OCI-LY3 (cell line): ENCODE results near the gene MRPL57.

Experiments
- H2AFZ ChIP-seq: fragments of 200-600, 300-600 bp; shearing (Covaris generic); 2 replicates; pipeline ENCODE4 v1.6.0; 2014; ENCODE audit warnings: antibody characterized with exemption, low read depth, low read length
- H3K27ac ChIP-seq: fragments of 200-600, 300-600 bp; sonication (generic); 2 replicates; pipeline ENCODE4 v1.5.1; 2014; ENCODE audit warnings: mild to moderate bottlenecking, low read length, moderate library complexity, mixed read lengths
- H3K27me3 ChIP-seq: fragments of 200-600, 300-600 bp; sonication (generic); 2 replicates; pipeline ENCODE4 v1.6.1; 2014; ENCODE audit warnings: low read depth, low read length, mixed read lengths
- H3K36me3 ChIP-seq: fragments of 200-600, 300-600 bp; sonication (generic); replicated peaks from 2 replicates; pipeline ENCODE3; 2014; ENCODE audit warnings: low read depth, low read length, mixed read lengths
- H3K4me1 ChIP-seq: fragments of 300-600, 200-600 bp; sonication (generic); 2 replicates; pipeline ENCODE4 v1.6.1; 2014; ENCODE audit warnings: low read length, mixed read lengths
- H3K4me2 ChIP-seq: fragments of 200-600, 300-600 bp; sonication (generic); 2 replicates; pipeline ENCODE4 v1.6.1; 2014; ENCODE audit warnings: low read length, mixed read lengths
- H3K4me3 ChIP-seq: fragments of 300-600, 200-600 bp; sonication (generic); 2 replicates; pipeline ENCODE4 v1.5.1; 2014; ENCODE audit warnings: antibody characterized with exemption, mild to moderate bottlenecking, low read length, moderate library complexity
- H3K79me2 ChIP-seq: fragments of 300-600, 200-600 bp; shearing (Covaris generic); 2 replicates; pipeline ENCODE4 v1.6.1; 2014; ENCODE audit warnings: mild to moderate bottlenecking, low read length, mixed read lengths
- H3K9ac ChIP-seq: fragments of 300-600, 200-600 bp; shearing (Covaris generic); 2 replicates; pipeline ENCODE4 v1.6.0; 2014; ENCODE audit warnings: mild to moderate bottlenecking, low read length, moderate library complexity
- H3K9me3 ChIP-seq: fragments of 200-600, 300-600 bp; shearing (Covaris generic); 2 replicates; pipeline ENCODE4 v1.6.1; 2014; ENCODE audit warnings: low read length, mixed read lengths; ENCODE audit not compliant: insufficient read depth
- H4K20me1 ChIP-seq: fragments of 200-600, 300-600 bp; sonication (generic); 2 replicates; pipeline ENCODE4 v1.6.1; 2016; ENCODE audit warnings: low read length, mixed read lengths; ENCODE audit not compliant: insufficient read depth
- EZH2phosphoT487 ChIP-seq: fragments of 200-600 bp; shearing (Covaris generic); IDR thresholded peaks from 2 replicates; pipeline ENCODE4 v1.6.1; 2018; ENCODE audit warnings: antibody characterized with exemption, mixed run types, low read depth
- TF ChIP-seq, protein P1 (sequence below): fragments of 200-600, 300-600 bp; sonication (generic); IDR thresholded peaks from 2 replicates; pipeline ENCODE4 v1.5.1; 2014; ENCODE audit warnings: antibody characterized with exemption, low read length, low read depth

MRPL57 gene

DNA sequence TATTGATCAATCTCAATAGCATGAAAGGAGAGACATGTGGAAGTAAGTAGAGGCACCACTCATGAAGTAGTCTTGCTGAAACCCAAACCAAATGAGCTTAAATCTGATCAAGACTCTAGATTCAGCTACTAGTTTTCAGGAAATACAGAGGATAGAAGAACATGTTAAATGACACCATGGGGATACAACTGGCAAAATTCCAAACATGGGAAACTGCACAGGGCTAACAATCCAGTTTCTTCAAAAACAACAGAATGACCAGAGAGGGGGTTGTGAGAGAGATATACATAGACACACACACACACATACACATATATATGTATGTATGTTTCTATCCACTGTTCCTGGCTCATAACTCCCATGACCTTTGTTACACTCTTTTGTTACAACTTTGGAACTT, 44.8 kb downstream of the MRPL57 start:
- Histone ChIP-seq H3K9ac (no peak overlapping the region), H4K20me1 (no peaks in the 10 kb centered on the region), H3K9me3 (0 out of 2 replicates have a peak, but pooled peaks cover 5% of the 10 kb centered on the region), H3K27me3 (peaks cover 3% of the 10 kb centered on the region; the same call in 1 of the 2 replicates), H3K79me2 (no peaks in the 10 kb centered on the region), H3K4me1 (no peaks in the 10 kb centered on the region), H3K27ac (no peak overlapping the region), H3K36me3 (no peaks in the 10 kb centered on the region), H3K4me3 (no peak overlapping the region), H3K4me2 (no peak overlapping the region), H2AFZ (no peak overlapping the region)
- TF ChIP-seq EZH2phosphoT487, result no peak
- TF ChIP-seq, protein P1, sequence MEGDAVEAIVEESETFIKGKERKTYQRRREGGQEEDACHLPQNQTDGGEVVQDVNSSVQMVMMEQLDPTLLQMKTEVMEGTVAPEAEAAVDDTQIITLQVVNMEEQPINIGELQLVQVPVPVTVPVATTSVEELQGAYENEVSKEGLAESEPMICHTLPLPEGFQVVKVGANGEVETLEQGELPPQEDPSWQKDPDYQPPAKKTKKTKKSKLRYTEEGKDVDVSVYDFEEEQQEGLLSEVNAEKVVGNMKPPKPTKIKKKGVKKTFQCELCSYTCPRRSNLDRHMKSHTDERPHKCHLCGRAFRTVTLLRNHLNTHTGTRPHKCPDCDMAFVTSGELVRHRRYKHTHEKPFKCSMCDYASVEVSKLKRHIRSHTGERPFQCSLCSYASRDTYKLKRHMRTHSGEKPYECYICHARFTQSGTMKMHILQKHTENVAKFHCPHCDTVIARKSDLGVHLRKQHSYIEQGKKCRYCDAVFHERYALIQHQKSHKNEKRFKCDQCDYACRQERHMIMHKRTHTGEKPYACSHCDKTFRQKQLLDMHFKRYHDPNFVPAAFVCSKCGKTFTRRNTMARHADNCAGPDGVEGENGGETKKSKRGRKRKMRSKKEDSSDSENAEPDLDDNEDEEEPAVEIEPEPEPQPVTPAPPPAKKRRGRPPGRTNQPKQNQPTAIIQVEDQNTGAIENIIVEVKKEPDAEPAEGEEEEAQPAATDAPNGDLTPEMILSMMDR, result no peak

DNA sequence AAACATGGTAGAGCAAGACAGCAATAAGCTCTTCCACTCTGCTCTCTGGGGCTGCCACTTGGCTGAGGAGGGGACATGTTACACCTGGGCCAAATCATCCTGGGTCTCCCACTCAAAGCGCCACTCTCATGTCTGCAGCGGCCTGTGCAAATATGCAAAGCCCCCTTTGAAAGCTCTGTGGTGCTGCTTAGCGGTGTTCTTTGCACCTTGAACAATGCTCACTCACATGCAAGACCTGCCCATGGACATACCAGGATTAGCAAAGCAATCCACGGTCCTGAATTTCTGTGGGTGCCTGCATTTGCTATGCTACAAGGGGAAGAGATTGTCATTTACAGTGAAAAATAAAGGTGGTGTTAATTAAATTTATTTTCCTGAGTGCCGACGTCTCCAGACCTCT, 48.6 kb downstream of the MRPL57 start:
- Histone ChIP-seq H3K79me2 (no peaks in the 10 kb centered on the region), H4K20me1 (no peaks in the 10 kb centered on the region), H3K27ac (no peak overlapping the region), H3K9ac (no peak overlapping the region), H3K4me3 (no peak overlapping the region), H3K9me3 (0 out of 2 replicates have a peak, but pooled peaks cover 5% of the 10 kb centered on the region), H3K4me1 (no peaks in the 10 kb centered on the region), H3K4me2 (no peak overlapping the region), H3K27me3 (peaks cover 3% of the 10 kb centered on the region; the same call in 1 of the 2 replicates), H3K36me3 (no peaks in the 10 kb centered on the region), H2AFZ (no peak overlapping the region)
- TF ChIP-seq, protein P1, result no peak
- TF ChIP-seq EZH2phosphoT487, result no peak

DNA sequence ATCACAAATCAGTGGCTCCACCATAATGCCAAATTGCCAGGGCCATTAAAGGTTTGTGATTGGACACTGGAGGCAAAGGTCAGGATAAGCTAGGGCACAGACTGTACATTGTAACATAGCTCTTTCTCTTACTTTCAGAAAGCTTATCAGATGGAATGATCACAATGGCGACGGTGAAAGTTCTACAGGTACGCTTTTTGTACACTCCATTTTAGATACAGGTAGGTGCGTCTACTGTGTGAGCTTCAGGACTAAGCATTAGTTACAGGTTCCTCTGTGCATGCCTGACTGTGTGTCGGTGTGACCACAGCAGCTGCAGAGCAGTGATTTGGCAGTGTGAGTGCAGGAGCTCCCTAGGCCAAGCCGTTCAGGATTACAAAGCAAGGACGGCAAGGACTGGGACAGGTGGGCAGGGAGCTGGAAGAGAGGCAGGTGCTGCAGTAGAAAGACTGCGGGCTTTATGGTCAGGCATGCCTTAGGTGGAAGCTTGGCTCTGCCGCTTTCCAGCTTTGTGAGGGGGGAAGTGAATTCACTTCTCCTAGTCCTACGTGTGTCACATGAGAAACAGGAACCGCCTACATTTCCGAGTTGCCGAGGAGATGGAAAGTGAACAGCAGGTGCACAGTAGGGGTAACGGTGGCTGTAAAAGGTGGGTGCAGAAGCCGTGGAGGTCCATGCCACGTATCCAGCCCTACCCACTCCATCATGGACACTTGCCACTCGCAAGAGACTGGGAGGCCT, 49.6 kb downstream of the MRPL57 start:
- Histone ChIP-seq H3K79me2 (no peaks in the 10 kb centered on the region), H3K4me1 (no peaks in the 10 kb centered on the region), H4K20me1 (no peaks in the 10 kb centered on the region), H3K4me3 (no peak overlapping the region), H3K9ac (no peak overlapping the region), H2AFZ (no peak overlapping the region), H3K27me3 (peaks cover 3% of the 10 kb centered on the region; the same call in 1 of the 2 replicates), H3K36me3 (no peaks in the 10 kb centered on the region), H3K27ac (no peak overlapping the region), H3K9me3 (0 out of 2 replicates have a peak, but pooled peaks cover 4% of the 10 kb centered on the region), H3K4me2 (no peak overlapping the region)
- TF ChIP-seq EZH2phosphoT487, result no peak
- TF ChIP-seq, protein P1, result no peak

DNA sequence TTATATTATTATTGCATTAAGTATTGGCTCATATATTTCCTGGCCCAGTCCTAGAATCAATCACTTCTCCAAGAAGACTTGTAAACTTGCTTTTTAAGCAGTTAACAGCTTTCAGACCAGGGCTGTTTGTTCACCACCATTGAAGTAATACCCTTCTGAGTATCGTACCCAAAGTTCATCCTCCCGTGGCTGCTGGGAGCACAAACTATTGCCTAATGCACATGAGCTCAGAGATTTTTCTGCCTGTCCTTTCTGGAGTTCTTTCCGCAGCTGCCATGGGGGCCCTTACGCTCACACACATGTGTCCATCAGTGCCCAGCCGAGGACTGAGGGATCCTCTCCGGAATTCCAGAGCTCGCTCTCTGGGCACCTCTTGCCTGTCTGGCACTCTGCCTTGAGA, 51.5 kb downstream of the MRPL57 start:
- Histone ChIP-seq H3K27ac (no peak overlapping the region), H3K4me2 (no peak overlapping the region), H3K9me3 (no peaks in the 10 kb centered on the region), H4K20me1 (no peaks in the 10 kb centered on the region), H3K9ac (no peak overlapping the region), H3K27me3 (no peaks in the 10 kb centered on the region), H2AFZ (no peak overlapping the region), H3K4me1 (no peaks in the 10 kb centered on the region), H3K36me3 (no peaks in the 10 kb centered on the region), H3K4me3 (no peak overlapping the region), H3K79me2 (no peaks in the 10 kb centered on the region)
- TF ChIP-seq, protein P1, result no peak
